Tibial nerve (tissue), 4 donors: ENCODE results near the gene EP400. TPM values are rescaled to one million over a fixed set of nuclear protein-coding genes. Genes with fewer than 3 reads are reported as not detected.

Source experiments
- DNase-seq, 2 donors: peaks; one replicate each; pipeline ENCODE4 v3.0.0-alpha.2; 2019; ENCODE audit warnings: low spot score in 2 of 2
- H3K27ac ChIP-seq, 4 donors: fragments of 200-600 bp; sonication (generic) in 3 of 4; one replicate each; pipeline ENCODE4 v1.5.1; 2017 to 2019; ENCODE audit warnings: mild to moderate bottlenecking in 1 of 4
- H3K27me3 ChIP-seq, 2 donors: fragments of 200-600 bp; sonication (generic) in 1 of 2; one replicate each; pipeline versions ENCODE4 v1.5.1 to v1.6.0; 2017 to 2019
- H3K36me3 ChIP-seq, 3 donors: fragments of 200-600 bp; sonication (generic); one replicate each; pipeline ENCODE4 v1.5.1; 2018 to 2019
- H3K4me1 ChIP-seq, 4 donors: fragments of 200-600 bp; sonication (generic) in 3 of 4; one replicate each; pipeline ENCODE4 v1.5.1; 2017 to 2019
- H3K4me3 ChIP-seq, 4 donors: fragments of 200-600 bp; sonication (generic) in 3 of 4; one replicate each; pipeline ENCODE4 v1.5.1; 2017 to 2019; ENCODE audit warnings: mild to moderate bottlenecking in 1 of 4, moderate library complexity in 1 of 4
- H3K9me3 ChIP-seq, 4 donors: fragments of 200-600 bp; sonication (generic) in 3 of 4; one replicate each; pipeline ENCODE4 v1.5.1; 2017 to 2019
- EP300 ChIP-seq, 2 donors: sonication (generic); formaldehyde crosslinking; IDR thresholded peaks; one replicate each; pipeline ENCODE4 v1.6.1; 2017; ENCODE audit warnings: antibody characterized with exemption in 2 of 2, mild to moderate bottlenecking in 1 of 2
- POLR2A ChIP-seq, 2 donors: fragments of 450-650 bp; IDR thresholded peaks; one replicate each; pipeline ENCODE4 v1.6.1; 2017; ENCODE audit warnings: antibody characterized with exemption in 2 of 2, mild to moderate bottlenecking in 2 of 2, moderate library complexity in 2 of 2
- WGBS, 2 donors: methylation state at CpG; one replicate each; pipeline ENCODE4 v1.1.5; 2018; 5-methylcytosine and 5-hydroxymethylcytosine counted together
- total RNA-seq, 4 donors: library from RNA; depleted of rRNA; stranded (reverse); fragments of >200 nt; gene quantifications; one replicate each; pipeline ENCODE4 v1.1.0, GENCODE V29; 2016
- TF ChIP-seq, protein P1 (sequence below), 5 experiments: fragments of 200-600 bp in 3 of 5; fragments of 450-650 bp in 2 of 5; sonication (generic) in 3 of 5; IDR thresholded peaks; one replicate each; pipeline ENCODE4 v1.5.1; 2016 to 2019; ENCODE audit warnings: antibody characterized with exemption in 5 of 5, mild to moderate bottlenecking in 3 of 5, moderate library complexity in 2 of 5

Gene EP400
- total RNA-seq, 4 donors from 2014 or later = 27.8 to 41.4 (median 32.2) TPM

DNA sequence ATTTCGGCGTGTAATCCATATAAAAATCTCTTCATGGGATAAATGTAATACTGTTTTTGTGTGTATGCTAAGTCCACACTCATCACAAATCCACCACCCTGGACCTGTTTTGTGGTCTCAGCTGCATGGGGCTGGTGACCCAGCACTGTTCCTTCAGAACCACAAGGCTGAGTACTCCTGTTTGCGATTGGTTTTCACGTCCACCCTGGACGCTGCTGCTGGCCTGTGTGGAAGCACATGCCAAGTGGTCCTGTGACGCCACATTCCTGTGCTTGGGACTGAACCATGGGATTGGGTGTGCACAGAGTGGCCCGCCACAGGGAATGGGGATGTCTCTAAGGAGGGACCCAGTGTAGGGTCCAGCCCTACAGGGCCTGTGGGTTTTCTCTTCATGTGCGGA is 16.4 kb upstream of the EP400 start:
- no peak overlapping the region for H3K27ac ChIP-seq
- no peaks in the 10 kb centered on the region for H3K9me3 ChIP-seq
- 96% methylated on average over 8 of the region's 8 CpGs for WGBS, 2 donors
- no peak overlapping the region for H3K4me3 ChIP-seq
- peaks cover 0 to 69% (median 14%) of the 10 kb centered on the region in 3 donors for H3K36me3 ChIP-seq
- TF ChIP-seq POLR2A (IDR thresholded peaks at IDR 0.05) (no peak), EP300 (IDR thresholded peaks at IDR 0.05) (no peak)
- TF ChIP-seq, protein P1, sequence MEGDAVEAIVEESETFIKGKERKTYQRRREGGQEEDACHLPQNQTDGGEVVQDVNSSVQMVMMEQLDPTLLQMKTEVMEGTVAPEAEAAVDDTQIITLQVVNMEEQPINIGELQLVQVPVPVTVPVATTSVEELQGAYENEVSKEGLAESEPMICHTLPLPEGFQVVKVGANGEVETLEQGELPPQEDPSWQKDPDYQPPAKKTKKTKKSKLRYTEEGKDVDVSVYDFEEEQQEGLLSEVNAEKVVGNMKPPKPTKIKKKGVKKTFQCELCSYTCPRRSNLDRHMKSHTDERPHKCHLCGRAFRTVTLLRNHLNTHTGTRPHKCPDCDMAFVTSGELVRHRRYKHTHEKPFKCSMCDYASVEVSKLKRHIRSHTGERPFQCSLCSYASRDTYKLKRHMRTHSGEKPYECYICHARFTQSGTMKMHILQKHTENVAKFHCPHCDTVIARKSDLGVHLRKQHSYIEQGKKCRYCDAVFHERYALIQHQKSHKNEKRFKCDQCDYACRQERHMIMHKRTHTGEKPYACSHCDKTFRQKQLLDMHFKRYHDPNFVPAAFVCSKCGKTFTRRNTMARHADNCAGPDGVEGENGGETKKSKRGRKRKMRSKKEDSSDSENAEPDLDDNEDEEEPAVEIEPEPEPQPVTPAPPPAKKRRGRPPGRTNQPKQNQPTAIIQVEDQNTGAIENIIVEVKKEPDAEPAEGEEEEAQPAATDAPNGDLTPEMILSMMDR (IDR thresholded peaks at IDR 0.05) = no peak
- DNase-seq = no peak
- no peaks in the 10 kb centered on the region for H3K27me3 ChIP-seq
- H3K4me1 ChIP-seq = peaks cover 0 to 18% (median 11%) of the 10 kb centered on the region in 4 donors

- Histone ChIP-seq H3K4me3 (no peak overlapping the region), H3K27me3 (no peaks in the 10 kb centered on the region), H3K36me3 (peaks cover 0 to 80% (median 19%) of the 10 kb centered on the region in 3 donors), H3K4me1 (peaks cover 0 to 17% (median 11%) of the 10 kb centered on the region in 4 donors), H3K27ac (no peak overlapping the region), H3K9me3 (no peaks in the 10 kb centered on the region)
- DNase-seq = no peak
- TF ChIP-seq, protein P1 (IDR thresholded peaks at IDR 0.05) = no peak
- TF ChIP-seq EP300 (IDR thresholded peaks at IDR 0.05) (no peak), POLR2A (IDR thresholded peaks at IDR 0.05) (no peak)
- WGBS, 2 donors = 87 to 89% methylated on average over 11 of the region's 11 CpGs
Measured at GRCh38 chr12:131934535-131934934, 15.2 kb upstream of the EP400 start.

DNA sequence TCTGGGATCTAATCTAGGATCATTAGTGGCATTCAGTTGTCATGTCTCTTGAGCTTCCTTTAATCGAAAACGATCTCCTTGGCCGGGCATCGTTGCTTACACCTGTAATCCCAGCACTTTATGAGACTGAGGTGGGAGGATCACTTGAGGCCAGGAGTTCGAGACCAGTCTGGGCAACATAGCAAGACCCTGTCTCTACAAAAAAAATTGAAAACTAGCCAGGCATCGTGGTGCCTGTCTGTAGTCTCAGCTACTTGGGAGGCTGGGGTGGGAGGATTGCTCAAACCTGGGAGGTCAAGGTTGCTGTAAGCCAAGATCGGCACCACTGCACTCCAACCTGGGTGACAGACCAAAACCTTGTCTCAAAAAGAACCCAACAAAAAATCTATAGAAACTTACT is 11.7 kb upstream of the EP400 start:
- Histone ChIP-seq H3K27ac (no peak overlapping the region), H3K4me1 (no peaks in the 10 kb centered on the region), H3K27me3 (no peaks in the 10 kb centered on the region), H3K4me3 (no peak overlapping the region), H3K36me3 (peaks cover 2 to 97% (median 10%) of the 10 kb centered on the region in 3 donors), H3K9me3 (no peaks in the 10 kb centered on the region)
- DNase-seq = no peak
- WGBS, 2 donors = 88 to 89% methylated on average over 7 of the region's 7 CpGs
- TF ChIP-seq, protein P1 (IDR thresholded peaks at IDR 0.05) = no peak
- TF ChIP-seq EP300 (IDR thresholded peaks at IDR 0.05) (no peak), POLR2A (IDR thresholded peaks at IDR 0.05) (no peak)

DNA sequence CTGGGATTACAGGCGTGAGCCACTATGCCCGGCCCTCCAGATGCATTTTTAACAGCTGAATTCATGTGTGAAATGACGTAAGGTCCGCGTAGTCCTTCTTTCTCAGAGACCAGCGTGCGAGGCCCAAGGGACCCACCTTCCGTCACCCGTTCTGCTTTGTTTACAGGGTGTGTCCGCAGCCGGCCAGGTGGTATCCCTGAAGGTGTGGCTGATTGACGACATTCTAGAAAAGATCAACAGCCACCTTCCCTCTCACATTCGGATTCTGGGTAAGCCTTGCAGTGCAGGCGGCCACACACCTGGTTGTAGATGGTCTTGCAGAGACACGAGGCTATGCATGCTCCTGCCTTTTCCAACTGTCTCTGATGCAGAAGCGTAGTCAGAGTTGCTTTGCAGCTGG is 10.7 kb upstream of the EP400 start:
- Histone ChIP-seq H3K4me1 (no peaks in the 10 kb centered on the region), H3K36me3 (peaks cover 2 to 97% (median 10%) of the 10 kb centered on the region in 3 donors), H3K27me3 (no peaks in the 10 kb centered on the region), H3K27ac (no peak overlapping the region), H3K9me3 (no peaks in the 10 kb centered on the region), H3K4me3 (no peak overlapping the region)
- TF ChIP-seq EP300 (IDR thresholded peaks at IDR 0.05) = no peak
- TF ChIP-seq POLR2A (IDR thresholded peaks at IDR 0.05) = no peak
- TF ChIP-seq, protein P1 (IDR thresholded peaks at IDR 0.05) = no peak
- DNase-seq = no peak
- WGBS, 2 donors = 96% methylated on average over 16 of the region's 16 CpGs

DNA sequence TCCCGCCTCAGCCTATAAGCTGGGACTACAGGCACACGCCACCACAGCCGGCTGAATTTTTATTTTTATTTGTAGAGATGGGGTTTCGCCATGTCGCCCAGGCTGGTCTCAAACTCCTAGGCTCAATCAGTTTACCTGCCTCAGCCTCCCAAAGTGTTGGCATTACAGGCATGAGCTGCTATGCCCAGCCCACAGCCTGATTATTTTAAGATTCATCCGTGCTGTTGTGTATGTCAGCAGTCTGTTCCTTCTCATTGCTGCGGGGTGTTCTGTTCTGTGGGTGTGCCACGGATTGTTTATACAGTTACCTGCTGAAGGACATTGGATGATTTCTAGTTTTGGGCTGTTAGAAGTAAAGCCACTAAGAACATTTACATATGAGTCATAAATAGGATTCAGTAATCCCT is 9.6 kb upstream of the EP400 start:
- 87 to 97% methylated on average over 8 of the region's 8 CpGs for WGBS, 2 donors
- no peaks in the 10 kb centered on the region for H3K27me3 ChIP-seq
- no peaks in the 10 kb centered on the region for H3K4me1 ChIP-seq
- no peak overlapping the region for H3K27ac ChIP-seq
- no peak overlapping the region for H3K4me3 ChIP-seq
- DNase-seq = no peak
- TF ChIP-seq POLR2A (IDR thresholded peaks at IDR 0.05) (no peak), EP300 (IDR thresholded peaks at IDR 0.05) (no peak)
- TF ChIP-seq, protein P1 (IDR thresholded peaks at IDR 0.05) = no peak
- peaks cover 2 to 97% (median 10%) of the 10 kb centered on the region in 3 donors for H3K36me3 ChIP-seq
- no peaks in the 10 kb centered on the region for H3K9me3 ChIP-seq
